Activated CD4-positive, alpha-beta T cell treated with anti-CD3 and anti-CD28 coated beads, Interleukin-2, amount 50 U/mL, for 24 hours (primary cell): Measurements from ENCODE around the gene ZNF554.
A peak's percentile ranks its signal among the peaks of the same experiment; 100 is the strongest.

Experiments
- DNase-seq, 2 donors: peaks; one replicate each; pipeline ENCODE4 v3.0.0-alpha.2; 2020; ENCODE audit warnings: low read depth in 1 of 2, low spot score in 1 of 2

ZNF554 gene

GRCh38 chr19:2819540-2820111, at the start of gene ZNF554:
ZNF554 (plus strand) TSS chr19:2819868; CDS start chr19:2820072, 204 bp downstream.
- DNase-seq: peak; percentile 97

- DNase-seq: no peak
Observed at GRCh38 chr19:2770055-2771013, 49.3 kb upstream of the ZNF554 start.

GRCh38 chr19:2771786-2772674, 47.6 kb upstream of the ZNF554 start:
- DNase-seq: no peak

DNA sequence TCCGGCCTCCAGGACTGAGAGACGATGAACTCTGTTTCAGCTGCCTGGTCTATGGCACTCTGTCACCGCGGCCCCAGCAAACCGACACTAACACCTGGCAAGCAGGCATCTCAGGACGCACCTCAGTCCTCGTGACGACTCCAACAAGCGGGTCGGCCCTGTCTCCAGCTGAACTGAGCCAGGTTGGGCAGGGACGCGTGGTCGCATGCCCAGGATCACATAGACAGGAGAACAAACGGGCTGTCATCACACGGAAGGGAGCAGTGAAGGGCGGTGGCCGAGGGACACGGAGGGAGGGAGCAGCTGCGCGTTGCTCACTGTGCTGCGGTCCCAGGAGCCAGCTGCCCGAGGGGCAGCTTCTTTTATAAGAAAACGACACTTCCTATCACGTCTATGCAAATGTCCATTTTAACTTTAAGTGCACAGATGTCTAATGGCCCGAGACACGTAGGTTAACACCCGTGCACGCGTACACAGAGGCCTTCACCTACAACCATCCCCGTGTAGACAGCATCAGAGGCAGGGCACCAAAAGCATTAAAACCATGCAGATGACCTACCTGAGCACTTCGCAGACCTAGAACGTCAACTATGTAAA, 45.5 kb upstream of the ZNF554 start:
- DNase-seq: no peak

GRCh38 chr19:2774953-2775555, 44.6 kb upstream of the ZNF554 start:
- DNase-seq: no peak

DNA sequence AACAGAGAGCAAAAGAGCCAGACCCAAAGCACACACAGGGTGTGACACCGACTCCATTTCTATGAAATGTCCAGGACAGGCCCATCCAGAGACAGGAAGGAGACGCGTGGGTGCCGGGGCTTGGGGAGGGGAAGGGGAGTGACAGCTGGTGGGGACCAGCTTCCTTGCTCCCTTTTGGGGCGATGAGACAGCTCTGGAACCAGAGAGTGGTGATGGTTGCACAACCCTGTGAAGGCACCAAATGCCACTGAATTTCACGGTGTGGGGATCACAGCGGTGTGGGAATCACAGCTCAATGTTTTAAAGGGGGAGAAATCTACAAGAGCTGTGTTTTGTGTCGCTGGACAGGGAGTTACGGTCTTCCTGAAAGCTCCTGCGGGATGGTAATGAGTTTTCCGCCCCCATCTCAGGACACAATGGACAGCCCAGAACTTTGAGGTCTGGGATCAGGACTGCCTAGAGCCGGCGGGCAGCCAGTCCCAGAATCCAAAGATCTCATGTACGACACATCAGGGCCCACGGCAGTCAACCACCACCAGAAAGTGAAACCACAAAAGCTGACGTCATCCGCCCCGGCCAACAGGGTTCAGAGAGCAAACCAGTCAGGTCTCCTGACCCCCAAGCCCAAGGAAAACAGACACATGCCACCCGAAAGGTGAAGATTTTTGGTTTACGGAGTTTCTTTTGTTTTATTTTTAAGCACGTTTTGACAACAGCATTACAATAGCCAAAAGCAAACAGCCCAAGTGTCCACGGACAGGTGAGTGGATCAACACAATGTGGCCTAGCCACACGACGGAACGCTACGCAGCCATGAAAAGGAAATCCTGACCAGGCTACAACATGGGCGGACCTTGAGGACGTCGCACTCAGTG, 43.9 kb upstream of the ZNF554 start:
- peak in 1 of 2 donors; percentile 51 for DNase-seq

DNA sequence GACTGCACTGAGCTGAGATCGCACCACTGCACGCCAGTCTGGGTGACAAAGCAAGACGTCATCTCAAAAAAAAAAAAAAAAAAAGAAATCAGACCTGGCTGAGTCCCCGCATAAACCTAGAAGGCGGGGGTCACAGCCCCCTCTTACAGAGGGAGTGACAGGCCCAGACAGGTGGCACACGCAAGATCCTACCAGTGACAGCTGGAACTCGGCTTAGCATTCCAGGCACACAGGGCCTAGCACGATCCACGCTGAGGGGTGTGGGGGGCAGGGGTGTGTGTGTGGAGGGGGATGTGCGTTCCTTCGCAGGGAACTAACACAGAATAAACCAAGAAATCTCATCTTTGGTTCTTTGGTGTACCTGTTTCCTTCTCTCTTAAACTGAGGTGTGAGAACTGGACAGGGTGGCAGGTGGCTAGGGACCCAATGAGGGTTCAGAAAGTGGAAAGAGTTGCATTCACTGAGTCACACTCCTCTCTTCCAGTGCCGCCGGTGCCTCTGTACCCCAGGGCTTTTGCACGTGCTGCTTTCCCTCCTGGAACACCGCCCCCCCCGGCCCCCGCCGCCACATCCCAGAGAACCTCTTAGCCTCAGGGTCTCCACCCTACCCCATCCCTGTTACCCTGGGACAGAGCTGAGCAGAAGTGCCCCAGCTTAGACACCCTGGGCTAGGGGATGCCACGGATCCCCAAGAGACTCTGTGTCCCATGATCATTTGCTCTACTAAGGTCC, 41.5 kb upstream of the ZNF554 start:
- no peak for DNase-seq

GRCh38 chr19:2779121-2779740, 40.4 kb upstream of the ZNF554 start:
- no peak for DNase-seq

DNA sequence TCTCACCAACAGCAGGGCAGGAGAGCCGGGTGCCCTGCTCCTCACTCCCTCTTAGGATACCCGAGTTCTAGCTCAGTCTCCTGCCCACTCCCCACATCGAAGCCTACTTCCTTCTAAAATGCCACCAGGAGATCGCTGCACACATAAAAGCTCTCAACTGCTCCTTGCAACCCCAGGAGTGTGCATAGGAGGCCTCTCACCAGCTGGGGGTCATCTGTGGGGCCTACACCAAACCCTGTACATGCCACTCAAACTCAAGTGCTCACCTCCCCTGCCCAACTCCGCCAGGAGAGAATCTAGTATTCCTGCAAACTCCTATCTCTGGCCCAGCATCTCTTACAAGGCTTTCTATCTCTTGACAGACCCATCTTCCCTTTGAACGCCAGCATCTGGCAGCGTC, 39.4 kb upstream of the ZNF554 start:
- DNase-seq: no peak

- no peak for DNase-seq
Observed at GRCh38 chr19:2782329-2782935, 37.2 kb upstream of the ZNF554 start.

- DNase-seq: peak; percentile 93 to 98
Observed at GRCh38 chr19:2782936-2783780, 36.5 kb upstream of the ZNF554 start, which contains the start of gene SGTA. SGTA (minus strand) TSS chr19:2783273; CDS start chr19:2769068, 14,205 bp downstream.

DNA sequence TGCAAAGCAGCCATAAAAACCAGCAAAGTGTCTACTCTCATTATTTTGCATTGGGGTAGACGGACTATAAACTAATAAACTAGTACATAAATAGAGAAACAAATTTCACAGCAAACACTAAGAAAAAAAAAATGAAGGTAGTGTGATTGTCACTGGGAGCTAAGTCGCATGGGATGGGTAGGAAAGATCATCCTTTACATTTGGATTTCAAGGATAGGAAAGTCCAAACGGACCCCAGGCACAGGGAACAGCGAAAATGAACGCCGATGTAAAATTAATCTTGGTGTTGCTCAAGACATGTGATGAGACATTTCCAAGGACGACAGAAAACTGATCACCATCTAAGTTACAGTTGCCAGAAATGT, 35.9 kb upstream of the ZNF554 start:
- DNase-seq: no peak

- DNase-seq: peak; percentile 98 to 99
Observed at GRCh38 chr19:2785244-2785997, 34.2 kb upstream of the ZNF554 start, which contains the start of gene THOP1. THOP1 (plus strand) TSS chr19:2785503; CDS start chr19:2785663, 160 bp downstream.

- DNase-seq: no peak
Observed at GRCh38 chr19:2787115-2787514, 32.6 kb upstream of the ZNF554 start.

- no peak for DNase-seq
Observed at GRCh38 chr19:2788237-2788636, 31.4 kb upstream of the ZNF554 start.

GRCh38 chr19:2790194-2790556, 29.5 kb upstream of the ZNF554 start:
- no peak for DNase-seq
